Mucosa of rectum (tissue), 2 donors: Measurements from ENCODE around the gene PRG2.

Experiments
- H3K27ac ChIP-seq, 2 donors: one replicate each; pipeline ENCODE4 v1.7.0; 2013; ENCODE audit warnings: inconsistent platforms in 2 of 2, low read depth in 2 of 2, low read length in 2 of 2
- H3K27me3 ChIP-seq, 2 donors: one replicate each; pipeline ENCODE4 v1.7.0; 2013; ENCODE audit warnings: low read length in 2 of 2; ENCODE audit not compliant: control insufficient read depth in 2 of 2, insufficient read depth in 2 of 2
- H3K36me3 ChIP-seq, 2 donors: one replicate each; pipeline ENCODE4 v1.7.0; 2013; ENCODE audit warnings: low read length in 2 of 2; ENCODE audit not compliant: control insufficient read depth in 2 of 2, insufficient read depth in 2 of 2
- H3K4me1 ChIP-seq, 2 donors: one replicate each; pipeline ENCODE4 v1.7.0; 2013; ENCODE audit warnings: low read length in 2 of 2, mild to moderate bottlenecking in 1 of 2; ENCODE audit not compliant: control insufficient read depth in 2 of 2, insufficient read depth in 2 of 2
- H3K4me3 ChIP-seq, 2 donors: one replicate each; pipeline ENCODE4 v1.7.0; 2013; ENCODE audit warnings: low read length in 2 of 2
- H3K9ac ChIP-seq, 2 donors: one replicate each; pipeline ENCODE4 v1.7.0; 2013; ENCODE audit warnings: low read length in 2 of 2, low read depth in 1 of 2, mild to moderate bottlenecking in 1 of 2
- H3K9me3 ChIP-seq, 2 donors: one replicate each; pipeline ENCODE4 v1.7.0; 2013; ENCODE audit warnings: low read length in 2 of 2; ENCODE audit not compliant: control insufficient read depth in 2 of 2
- donor health status: healthy.
- donor health status: Normal muscosa, but diverticular disease.

Gene PRG2

GRCh38 chr11:57428643-57429042 lies 38.2 kb upstream of the PRG2 start:
- no peaks in the 10 kb centered on the region for H3K36me3 ChIP-seq
- H3K9me3 ChIP-seq: no peaks in the 10 kb centered on the region
- H3K27me3 ChIP-seq: no peaks in the 10 kb centered on the region
- no peak overlapping the region for H3K9ac ChIP-seq
- H3K4me3 ChIP-seq: no peak overlapping the region
- H3K27ac ChIP-seq: no peak overlapping the region
- H3K4me1 ChIP-seq: peaks cover 27 to 30% of the 10 kb centered on the region in 2 donors

GRCh38 chr11:57427727-57428082 lies 37.3 kb upstream of the PRG2 start:
- Histone ChIP-seq H3K4me3 (no peak overlapping the region), H3K4me1 (peaks cover 27 to 30% of the 10 kb centered on the region in 2 donors), H3K27ac (peak overlapping the region; percentile 69 to 81), H3K27me3 (no peaks in the 10 kb centered on the region), H3K9me3 (no peaks in the 10 kb centered on the region), H3K9ac (no peak overlapping the region), H3K36me3 (no peaks in the 10 kb centered on the region)

GRCh38 chr11:57426929-57427726 lies 36.7 kb upstream of the PRG2 start, which contains the start of gene SLC43A3:
Gene SLC43A3, minus strand, starts transcription at chr11:57427121. Its CDS starts 949 bp downstream, at chr11:57426172.
- H3K4me3 ChIP-seq: peak within 1 kb of the TSS; percentile 54 to 71
- H3K4me1 ChIP-seq: peaks cover 27 to 30% of the 10 kb centered on the region in 2 donors
- H3K9me3 ChIP-seq: no peaks in the 10 kb centered on the region
- H3K27ac ChIP-seq: peak within 1 kb of the TSS; percentile 69 to 81
- H3K9ac ChIP-seq: peak within 1 kb of the TSS; percentile 62 to 66
- H3K27me3 ChIP-seq: no peaks in the 10 kb centered on the region
- no peaks in the 10 kb centered on the region for H3K36me3 ChIP-seq

- Histone ChIP-seq H3K4me3 (peak overlapping the region; percentile 54 to 71), H3K9me3 (no peaks in the 10 kb centered on the region), H3K36me3 (no peaks in the 10 kb centered on the region), H3K4me1 (peaks cover 27 to 30% of the 10 kb centered on the region in 2 donors), H3K27me3 (no peaks in the 10 kb centered on the region), H3K9ac (peak overlapping the region; percentile 62 to 66), H3K27ac (peak overlapping the region; percentile 69 to 81)
These were observed 36.0 kb upstream of the PRG2 start for GRCh38 chr11:57426439-57426928.

- Histone ChIP-seq H3K36me3 (no peaks in the 10 kb centered on the region), H3K9me3 (no peaks in the 10 kb centered on the region), H3K9ac (peak overlapping the region; percentile 37 to 38), H3K27me3 (no peaks in the 10 kb centered on the region), H3K27ac (peak overlapping the region; percentile 69 to 81), H3K4me3 (peak overlapping the region; percentile 54 to 71), H3K4me1 (peaks cover 27 to 30% of the 10 kb centered on the region in 2 donors)
These were observed 35.4 kb upstream of the PRG2 start for GRCh38 chr11:57425565-57426438.

GRCh38 chr11:57424792-57425564 lies 34.5 kb upstream of the PRG2 start:
- Histone ChIP-seq H3K27ac (peak overlapping the region; percentile 69 to 81), H3K9ac (peak overlapping the region; percentile 9 to 37), H3K9me3 (no peaks in the 10 kb centered on the region), H3K27me3 (no peaks in the 10 kb centered on the region), H3K4me1 (peaks cover 27 to 30% of the 10 kb centered on the region in 2 donors), H3K36me3 (peaks cover 0 to 5% of the 10 kb centered on the region in 2 donors), H3K4me3 (peak overlapping the region; percentile 19 to 49)

- Histone ChIP-seq H3K27me3 (no peaks in the 10 kb centered on the region), H3K9ac (no peak overlapping the region), H3K36me3 (peaks cover 0 to 8% of the 10 kb centered on the region in 2 donors), H3K4me1 (peaks cover 27 to 30% of the 10 kb centered on the region in 2 donors), H3K27ac (peak overlapping the region; percentile 35 to 38), H3K4me3 (no peak overlapping the region), H3K9me3 (no peaks in the 10 kb centered on the region)
These were observed 33.8 kb upstream of the PRG2 start for GRCh38 chr11:57424137-57424791.

- Histone ChIP-seq H3K4me3 (no peak overlapping the region), H3K27me3 (no peaks in the 10 kb centered on the region), H3K9me3 (no peaks in the 10 kb centered on the region), H3K9ac (no peak overlapping the region), H3K27ac (no peak overlapping the region), H3K4me1 (peaks cover 27 to 28% of the 10 kb centered on the region in 2 donors), H3K36me3 (peaks cover 3 to 8% of the 10 kb centered on the region in 2 donors)
These were observed 32.2 kb upstream of the PRG2 start for GRCh38 chr11:57422669-57423068.

- Histone ChIP-seq H3K9ac (no peak overlapping the region), H3K4me1 (peaks cover 24% of the 10 kb centered on the region in 2 donors), H3K9me3 (no peaks in the 10 kb centered on the region), H3K27me3 (no peaks in the 10 kb centered on the region), H3K27ac (no peak overlapping the region), H3K36me3 (peaks cover 4 to 8% of the 10 kb centered on the region in 2 donors), H3K4me3 (no peak overlapping the region)
These were observed 31.4 kb upstream of the PRG2 start for GRCh38 chr11:57421805-57422204.
